ENCODE measurements around the gene PSIP1. TPM values are rescaled to one million over a fixed set of nuclear protein-coding genes. Genes with fewer than 3 reads are reported as not detected.
A peak's percentile ranks its signal among the peaks of the same experiment; 100 is the strongest.

PSIP1 gene
- total RNA-seq, 1 donor from 2014 or later: 10.5 TPM

DNA sequence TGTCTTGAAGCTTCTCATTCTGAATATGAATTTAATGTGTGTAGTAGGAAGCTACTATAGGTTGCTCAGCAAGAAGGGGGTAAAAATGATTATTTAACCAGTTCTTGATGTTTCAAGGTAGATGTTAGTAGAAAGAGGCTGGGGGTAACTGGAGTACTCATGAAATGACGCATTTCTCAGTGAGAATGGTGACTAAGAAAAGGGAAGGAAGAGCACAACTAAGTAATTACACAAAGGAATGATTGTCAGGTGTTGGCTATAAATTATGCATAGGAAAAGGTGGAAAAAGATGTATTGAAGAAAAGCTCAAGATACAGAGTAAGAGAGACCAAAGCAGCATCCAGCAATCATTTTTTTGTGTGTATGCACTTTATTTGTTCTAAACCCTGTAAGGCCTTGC, 1.4 kb upstream of the PSIP1 start:
- no peaks in the 10 kb centered on the region for H3K27me3 ChIP-seq (ENCODE audit: control insufficient read depth, insufficient read depth, low read length)
- H3K36me3 ChIP-seq (ENCODE audit: control insufficient read depth, insufficient read depth, low read length): no peaks in the 10 kb centered on the region
- DNase-seq (ENCODE audit: low read depth): no peak
- no peak for FAIRE-seq
- TF ChIP-seq, protein P1, sequence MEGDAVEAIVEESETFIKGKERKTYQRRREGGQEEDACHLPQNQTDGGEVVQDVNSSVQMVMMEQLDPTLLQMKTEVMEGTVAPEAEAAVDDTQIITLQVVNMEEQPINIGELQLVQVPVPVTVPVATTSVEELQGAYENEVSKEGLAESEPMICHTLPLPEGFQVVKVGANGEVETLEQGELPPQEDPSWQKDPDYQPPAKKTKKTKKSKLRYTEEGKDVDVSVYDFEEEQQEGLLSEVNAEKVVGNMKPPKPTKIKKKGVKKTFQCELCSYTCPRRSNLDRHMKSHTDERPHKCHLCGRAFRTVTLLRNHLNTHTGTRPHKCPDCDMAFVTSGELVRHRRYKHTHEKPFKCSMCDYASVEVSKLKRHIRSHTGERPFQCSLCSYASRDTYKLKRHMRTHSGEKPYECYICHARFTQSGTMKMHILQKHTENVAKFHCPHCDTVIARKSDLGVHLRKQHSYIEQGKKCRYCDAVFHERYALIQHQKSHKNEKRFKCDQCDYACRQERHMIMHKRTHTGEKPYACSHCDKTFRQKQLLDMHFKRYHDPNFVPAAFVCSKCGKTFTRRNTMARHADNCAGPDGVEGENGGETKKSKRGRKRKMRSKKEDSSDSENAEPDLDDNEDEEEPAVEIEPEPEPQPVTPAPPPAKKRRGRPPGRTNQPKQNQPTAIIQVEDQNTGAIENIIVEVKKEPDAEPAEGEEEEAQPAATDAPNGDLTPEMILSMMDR (IDR thresholded peaks at IDR 0.05; ENCODE audit: insufficient read depth, low read length, severe bottlenecking): no peak
- H3K4me3 ChIP-seq (ENCODE audit: low read depth, low read length): no peak overlapping the region

- FAIRE-seq (no peak), DNase-seq (ENCODE audit: low read depth) (no peak)
- no peaks in the 10 kb centered on the region for H3K36me3 ChIP-seq (ENCODE audit: control insufficient read depth, insufficient read depth, low read length)
- H3K27me3 ChIP-seq (ENCODE audit: control insufficient read depth, insufficient read depth, low read length): no peaks in the 10 kb centered on the region
- TF ChIP-seq, protein P1 (IDR thresholded peaks at IDR 0.05; ENCODE audit: insufficient read depth, low read length, severe bottlenecking): no peak
- peak overlapping the region; percentile 92 for H3K4me3 ChIP-seq (ENCODE audit: low read depth, low read length)
Observed at GRCh38 chr9:15509931-15510788, 610 bp downstream of the PSIP1 start.

- Histone ChIP-seq H3K27me3 (ENCODE audit: control insufficient read depth, insufficient read depth, low read length) (no peaks in the 10 kb centered on the region), H3K4me3 (ENCODE audit: low read depth, low read length) (no peak overlapping the region), H3K36me3 (ENCODE audit: control insufficient read depth, insufficient read depth, low read length) (no peaks in the 10 kb centered on the region)
- DNase-seq (ENCODE audit: low read depth) (no peak), FAIRE-seq (no peak)
- TF ChIP-seq, protein P1 (IDR thresholded peaks at IDR 0.05; ENCODE audit: insufficient read depth, low read length, severe bottlenecking): no peak
Observed at GRCh38 chr9:15505921-15506320, 4.8 kb downstream of the PSIP1 start.

DNA sequence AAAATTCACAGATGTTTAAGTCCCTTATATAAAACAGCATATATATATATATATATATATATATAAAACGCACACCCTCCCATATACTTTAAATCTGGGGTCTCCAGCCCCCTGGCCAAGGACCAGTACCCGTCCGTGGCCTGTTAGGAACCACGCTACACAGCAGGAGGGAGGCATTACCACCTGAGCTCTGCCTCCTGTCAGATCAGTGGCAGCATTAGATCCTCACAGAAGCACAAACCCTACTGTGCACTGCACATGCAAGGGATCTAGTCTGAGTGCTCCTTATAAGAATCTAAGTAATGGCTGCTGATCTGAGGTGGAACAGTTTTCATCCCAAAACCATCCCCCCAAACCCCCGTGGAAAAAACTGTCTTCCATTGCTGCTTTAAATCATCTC, 9.0 kb downstream of the PSIP1 start:
- no peak for DNase-seq (ENCODE audit: low read depth)
- TF ChIP-seq, protein P1 (IDR thresholded peaks at IDR 0.05; ENCODE audit: insufficient read depth, low read length, severe bottlenecking): no peak
- no peak for FAIRE-seq
- Histone ChIP-seq H3K27me3 (ENCODE audit: control insufficient read depth, insufficient read depth, low read length) (no peaks in the 10 kb centered on the region), H3K4me3 (ENCODE audit: low read depth, low read length) (no peak overlapping the region), H3K36me3 (ENCODE audit: control insufficient read depth, insufficient read depth, low read length) (no peaks in the 10 kb centered on the region)

DNA sequence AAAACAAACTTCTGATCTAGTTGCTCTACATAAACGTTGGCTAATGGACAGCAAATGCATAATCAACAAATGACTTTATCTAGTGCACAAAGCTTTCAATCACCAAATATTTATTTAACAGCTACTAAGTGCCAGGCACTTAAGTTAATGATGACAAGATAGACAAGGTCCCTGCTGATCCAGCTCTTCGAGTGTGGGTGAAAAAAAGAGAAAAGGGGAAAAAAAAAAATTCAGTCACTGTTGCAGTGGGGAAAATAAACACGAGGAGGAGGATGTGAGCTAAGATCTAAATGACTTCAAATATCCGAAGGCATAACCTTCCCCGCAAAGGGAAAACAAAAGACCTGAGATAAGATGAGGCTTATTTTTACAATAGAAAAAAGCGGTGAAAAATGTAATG, 9.6 kb downstream of the PSIP1 start:
- Histone ChIP-seq H3K36me3 (ENCODE audit: control insufficient read depth, insufficient read depth, low read length) (no peaks in the 10 kb centered on the region), H3K4me3 (ENCODE audit: low read depth, low read length) (no peak overlapping the region), H3K27me3 (ENCODE audit: control insufficient read depth, insufficient read depth, low read length) (no peaks in the 10 kb centered on the region)
- FAIRE-seq (no peak), DNase-seq (ENCODE audit: low read depth) (no peak)
- TF ChIP-seq, protein P1 (IDR thresholded peaks at IDR 0.05; ENCODE audit: insufficient read depth, low read length, severe bottlenecking): no peak
